Myocyte (in vitro differentiated cells): Measurements from ENCODE around the gene SRRM1. TPM values are rescaled to one million over a fixed set of nuclear protein-coding genes. Genes with fewer than 3 reads are reported as not detected.
"Not testable (repeated sequence)": the region's sequence is repeated elsewhere in the genome, so short reads cannot be mapped to it uniquely, and the experiment has no call there.

ENCODE experiments used
- DNase-seq: peaks from one replicate; pipeline ENCODE4 v3.0.0-alpha.2; 2012; ENCODE audit warnings: low read depth
- total RNA-seq: library from RNA; depleted of rRNA; stranded (reverse); fragments of >200 nt; gene quantifications from 2 replicates; pipeline ENCODE4 v1.2.3, GENCODE V29; 2014

Gene SRRM1
- total RNA-seq, 1 donor from 2014 or later = 63.5 TPM

- peak; percentile 37 for DNase-seq
These were observed 1.4 kb upstream of the SRRM1 start for GRCh38 chr1:24641646-24642151.

GRCh38 chr1:24643363-24644099, 429 bp downstream of the SRRM1 start:
- DNase-seq = no peak

GRCh38 chr1:24644100-24644384, 940 bp downstream of the SRRM1 start:
- DNase-seq = no peak

DNA sequence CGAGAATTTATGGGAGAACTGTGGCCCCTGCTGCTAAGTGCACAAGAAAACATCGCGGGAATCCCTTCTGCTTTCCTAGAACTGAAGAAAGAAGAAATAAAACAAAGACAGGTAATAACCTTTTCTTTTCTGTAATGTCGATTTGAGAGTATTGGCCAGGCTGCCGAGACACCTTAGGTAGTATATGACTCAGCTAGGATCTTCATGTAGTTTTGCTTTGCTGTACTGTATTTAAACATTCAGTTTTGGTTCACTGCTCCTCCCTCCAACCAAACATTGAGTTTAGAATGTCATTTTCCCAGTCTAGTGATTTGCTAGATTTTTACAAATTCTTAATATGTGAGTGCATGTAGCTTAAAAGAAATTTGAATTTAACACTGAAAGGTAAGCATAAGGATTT, 5.8 kb downstream of the SRRM1 start:
- no peak for DNase-seq

GRCh38 chr1:24652382-24652781, 9.3 kb downstream of the SRRM1 start:
- DNase-seq = no peak

- DNase-seq = no peak
These were observed 10.9 kb downstream of the SRRM1 start for GRCh38 chr1:24654010-24654409.

DNA sequence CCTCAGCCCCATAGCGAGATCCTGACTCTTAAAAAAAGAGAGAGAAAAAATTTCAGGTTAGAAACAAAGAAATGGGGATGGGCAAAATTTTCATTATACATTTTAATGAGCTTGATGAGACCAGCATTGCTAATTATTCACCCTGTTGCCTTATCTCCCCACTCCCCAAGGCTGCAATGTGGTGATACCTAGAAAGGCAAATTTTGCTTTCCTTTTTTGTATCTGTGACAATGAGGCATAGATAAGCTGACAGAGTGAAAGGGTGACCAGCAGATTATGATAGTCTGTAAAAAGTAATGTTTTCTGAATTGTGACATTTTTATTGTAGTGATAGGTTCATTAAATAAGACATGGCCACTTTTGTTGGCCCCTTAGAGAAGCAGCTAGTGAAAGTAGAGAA, 12.9 kb downstream of the SRRM1 start:
- no peak for DNase-seq

DNA sequence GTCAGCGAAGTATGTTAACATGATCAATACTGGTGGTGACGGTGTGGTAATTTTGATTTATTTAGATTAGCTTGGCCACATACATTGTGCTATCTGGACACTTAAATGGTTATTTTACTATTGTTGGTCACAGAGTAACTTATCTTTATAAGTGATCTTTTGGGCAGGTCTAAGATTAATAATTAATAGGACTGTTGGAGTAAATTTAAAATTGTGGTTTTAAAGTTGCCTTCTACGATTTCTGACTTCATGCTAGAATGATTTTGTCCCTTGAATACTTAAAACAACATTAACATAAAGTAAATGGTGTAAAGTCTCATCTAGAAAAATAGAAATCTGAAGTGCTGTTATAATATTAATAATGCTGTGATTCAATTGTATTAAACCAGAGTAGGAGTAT, 14.7 kb downstream of the SRRM1 start:
- DNase-seq = no peak

GRCh38 chr1:24659166-24659904, 16.2 kb downstream of the SRRM1 start:
- no peak for DNase-seq

GRCh38 chr1:24659993-24660665, 17.0 kb downstream of the SRRM1 start:
- DNase-seq = no peak

DNA sequence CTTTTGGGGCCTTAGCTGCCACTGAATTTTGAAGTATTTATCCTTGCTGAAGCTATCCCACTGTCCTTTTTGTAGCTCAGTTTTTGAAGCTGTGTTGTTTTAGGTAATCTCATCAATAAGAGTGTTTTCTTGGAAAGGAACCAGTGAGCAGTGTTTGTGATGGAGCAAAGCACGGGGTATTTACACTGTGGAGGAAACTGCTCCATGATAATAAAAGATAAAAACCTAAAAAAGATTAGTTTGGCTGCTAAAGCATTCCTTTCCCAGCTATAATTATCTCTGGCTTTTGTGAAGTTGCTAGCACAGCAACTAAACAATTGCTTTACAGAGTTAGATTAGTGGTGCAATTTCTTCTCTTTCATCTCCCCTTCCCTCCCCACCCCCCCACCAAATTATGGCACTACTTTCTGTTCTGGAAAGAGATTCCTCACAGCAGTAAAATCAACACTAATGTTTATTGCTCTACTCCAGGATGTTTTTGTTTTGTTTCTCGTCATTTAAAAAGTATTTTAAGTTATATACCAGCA, 21.5 kb downstream of the SRRM1 start:
- no peak for DNase-seq

GRCh38 chr1:24666794-24667193, 23.7 kb downstream of the SRRM1 start:
- DNase-seq = no peak

DNA sequence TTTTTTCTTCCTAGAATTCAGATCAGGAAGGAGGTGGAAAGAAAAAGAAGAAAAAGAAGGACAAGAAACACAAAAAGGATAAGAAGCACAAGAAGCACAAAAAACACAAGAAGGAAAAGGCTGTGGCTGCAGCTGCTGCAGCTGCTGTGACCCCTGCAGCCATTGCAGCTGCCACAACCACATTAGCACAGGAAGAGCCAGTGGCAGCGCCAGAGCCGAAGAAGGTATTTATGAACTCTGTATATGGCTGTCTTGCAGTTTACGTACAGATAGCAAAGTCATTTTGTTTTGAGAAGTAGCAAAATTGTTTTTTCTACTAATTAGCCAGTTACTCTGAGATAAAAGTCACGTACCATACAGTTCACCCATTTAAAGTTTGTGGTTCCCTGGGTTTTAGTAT, 28.3 kb downstream of the SRRM1 start:
- peak; percentile 40 for DNase-seq

DNA sequence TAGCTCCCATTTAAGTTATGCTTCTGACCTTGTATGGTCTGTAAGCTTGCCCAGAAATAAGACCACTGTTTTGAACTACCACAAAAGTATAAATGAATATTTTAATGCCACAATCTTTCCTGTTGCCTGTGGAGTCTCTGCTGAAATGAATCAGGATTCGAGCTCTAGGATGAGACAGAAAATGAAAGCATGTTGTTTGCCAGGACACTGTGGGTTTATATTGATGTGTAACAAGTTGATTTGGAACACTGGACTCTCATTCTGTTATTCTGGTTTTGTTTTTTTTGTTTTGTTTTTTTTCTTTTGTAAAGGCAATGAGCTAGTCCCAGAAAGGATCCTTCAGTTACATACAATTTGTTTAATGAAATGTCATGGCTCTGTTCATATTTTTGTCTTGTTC, 29.6 kb downstream of the SRRM1 start:
- peak; percentile 40 for DNase-seq

DNA sequence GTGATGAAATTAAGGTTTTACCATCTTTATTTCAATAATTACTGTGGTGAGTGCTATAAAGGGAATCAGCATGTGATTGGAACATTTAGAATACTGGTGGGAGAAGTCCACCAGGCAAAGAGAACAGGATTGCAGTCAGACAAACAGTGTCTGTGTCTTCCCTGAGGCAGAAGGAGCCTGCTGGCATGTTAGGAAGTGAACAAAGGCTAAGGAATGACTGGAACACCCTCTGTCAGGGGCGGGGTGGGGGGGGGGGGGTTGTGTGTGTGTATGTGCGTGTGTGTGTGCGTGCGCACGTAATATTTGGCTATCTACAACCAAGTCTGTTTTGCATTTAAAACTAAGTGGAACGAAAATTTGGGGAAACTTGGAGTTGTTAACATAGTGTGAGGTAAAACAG, 30.2 kb downstream of the SRRM1 start:
- DNase-seq = peak; percentile 19

DNA sequence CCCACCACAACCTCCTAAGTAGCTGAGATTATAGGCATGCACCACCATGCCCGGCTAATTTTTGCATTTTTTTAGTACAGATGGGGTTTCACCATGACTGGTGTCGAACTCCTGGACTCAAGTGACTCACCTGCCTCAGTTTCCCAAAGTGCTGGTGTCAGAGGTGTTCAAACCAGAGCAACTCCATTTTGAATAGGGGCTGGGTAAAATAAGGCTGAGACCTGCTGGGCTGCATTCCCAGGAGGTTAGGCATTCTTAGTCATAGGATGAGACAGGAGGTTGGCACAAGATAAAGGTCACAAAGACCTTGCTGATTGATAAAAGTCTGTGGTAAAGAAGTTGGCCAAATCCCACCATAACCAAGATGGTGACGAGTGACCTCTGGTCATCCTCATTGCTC, 35.3 kb downstream of the SRRM1 start:
- DNase-seq = not testable (repeated sequence)

DNA sequence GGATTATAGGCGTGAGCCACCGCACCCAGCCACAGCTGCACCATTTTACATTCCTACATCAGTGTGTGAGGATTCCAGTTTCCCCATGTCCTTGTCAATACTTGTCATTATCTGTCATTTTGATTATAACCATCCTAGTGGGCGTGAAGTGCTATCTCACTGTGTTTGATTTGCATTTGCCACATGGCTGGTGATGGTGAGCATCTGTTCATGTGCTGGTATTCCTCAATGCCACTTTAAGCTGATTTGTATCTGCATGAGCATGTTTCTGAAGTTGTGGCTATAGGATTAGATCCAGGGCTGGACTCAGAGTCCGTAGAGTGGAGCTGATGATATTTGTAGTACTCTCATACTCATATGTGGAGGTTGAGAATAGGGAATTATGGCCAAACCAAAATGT, 36.6 kb downstream of the SRRM1 start:
- no peak for DNase-seq

GRCh38 chr1:24683713-24684162, 40.6 kb downstream of the SRRM1 start:
- DNase-seq = peak; percentile 93

- DNase-seq = no peak
These were observed 44.9 kb downstream of the SRRM1 start for GRCh38 chr1:24688033-24688432.

DNA sequence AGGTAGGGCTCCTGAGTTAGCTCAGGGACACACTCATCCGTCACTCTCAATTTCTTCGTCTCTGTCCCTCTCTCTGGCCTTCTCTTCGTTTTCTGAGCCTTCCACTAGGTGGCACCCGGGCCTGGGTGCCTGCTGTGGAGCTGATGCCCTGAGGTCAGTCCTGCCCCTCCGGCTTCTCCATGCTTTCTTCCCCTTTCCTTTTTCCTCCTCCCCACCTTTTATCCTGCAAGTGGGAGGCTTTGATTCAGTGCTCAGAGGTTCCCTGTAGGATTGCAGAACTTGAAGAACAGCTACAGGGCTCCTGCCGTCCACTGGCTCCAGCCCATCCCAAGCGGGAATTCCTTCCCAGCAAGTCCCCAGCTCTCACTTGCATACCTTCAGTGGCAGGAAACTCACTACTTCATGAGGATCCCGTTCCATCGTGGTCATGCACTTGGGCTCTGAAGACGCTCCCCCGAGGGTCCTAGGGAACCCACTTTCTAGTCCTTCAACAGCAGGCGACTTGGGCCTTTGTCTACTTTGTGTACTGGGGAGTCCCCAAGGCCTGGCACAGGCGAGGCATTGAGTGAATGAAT, 45.6 kb downstream of the SRRM1 start:
- DNase-seq = peak; percentile 82

DNA sequence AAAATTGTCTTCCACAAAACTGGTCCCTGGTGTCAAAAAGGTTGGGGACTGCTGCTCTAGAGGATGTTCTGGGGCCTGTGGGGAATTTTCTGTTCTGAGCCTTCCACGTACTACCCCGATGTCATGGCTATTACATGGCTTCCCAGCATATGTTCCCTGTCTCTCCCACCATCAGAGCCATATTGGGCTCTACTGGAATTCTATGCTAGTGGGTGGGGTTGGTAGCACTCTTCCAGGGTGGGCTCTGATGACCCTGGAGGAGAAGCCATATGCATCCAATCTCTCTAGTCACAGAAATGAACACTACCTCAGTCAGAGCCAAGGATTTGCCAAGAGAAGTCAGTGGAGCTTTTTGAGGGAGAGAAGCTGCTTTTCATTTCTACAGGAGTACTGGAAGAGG, 47.9 kb downstream of the SRRM1 start:
- DNase-seq = no peak
